ENCODE results near the gene CORO1C.
"Not testable (repeated sequence)": the region's sequence is repeated elsewhere in the genome, so short reads cannot be mapped to it uniquely, and the experiment has no call there.

CORO1C gene

DNA sequence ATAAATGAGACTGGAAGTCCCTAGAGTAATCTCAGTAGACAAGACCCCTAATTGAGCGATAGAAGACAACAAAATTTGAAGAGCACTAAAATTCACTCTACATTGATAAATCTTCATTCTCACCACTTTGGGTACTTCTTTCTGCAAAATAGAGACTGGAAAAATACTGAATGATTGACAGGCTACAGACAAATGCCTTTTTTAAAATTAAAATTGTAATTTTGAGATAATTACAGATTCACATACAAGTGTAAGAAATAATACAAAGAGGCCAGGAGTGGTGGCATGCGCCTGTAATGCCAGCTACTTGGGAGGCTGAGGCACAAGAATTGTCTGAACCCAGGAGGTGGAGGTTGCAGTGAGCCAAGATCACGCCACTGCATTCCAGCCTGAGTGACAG is 4.5 kb upstream of the CORO1C start:
- Mint-ChIP-seq H3K36me3 (ENCODE audit: low read depth) (no peaks in the 10 kb centered on the region), H3K27ac (no peak overlapping the region), H3K9me3 (no peaks in the 10 kb centered on the region), H3K4me3 (no peak overlapping the region), H3K27me3 (no peaks in the 10 kb centered on the region), H3K4me1 (ENCODE audit: low read depth) (peaks cover 17% of the 10 kb centered on the region)

DNA sequence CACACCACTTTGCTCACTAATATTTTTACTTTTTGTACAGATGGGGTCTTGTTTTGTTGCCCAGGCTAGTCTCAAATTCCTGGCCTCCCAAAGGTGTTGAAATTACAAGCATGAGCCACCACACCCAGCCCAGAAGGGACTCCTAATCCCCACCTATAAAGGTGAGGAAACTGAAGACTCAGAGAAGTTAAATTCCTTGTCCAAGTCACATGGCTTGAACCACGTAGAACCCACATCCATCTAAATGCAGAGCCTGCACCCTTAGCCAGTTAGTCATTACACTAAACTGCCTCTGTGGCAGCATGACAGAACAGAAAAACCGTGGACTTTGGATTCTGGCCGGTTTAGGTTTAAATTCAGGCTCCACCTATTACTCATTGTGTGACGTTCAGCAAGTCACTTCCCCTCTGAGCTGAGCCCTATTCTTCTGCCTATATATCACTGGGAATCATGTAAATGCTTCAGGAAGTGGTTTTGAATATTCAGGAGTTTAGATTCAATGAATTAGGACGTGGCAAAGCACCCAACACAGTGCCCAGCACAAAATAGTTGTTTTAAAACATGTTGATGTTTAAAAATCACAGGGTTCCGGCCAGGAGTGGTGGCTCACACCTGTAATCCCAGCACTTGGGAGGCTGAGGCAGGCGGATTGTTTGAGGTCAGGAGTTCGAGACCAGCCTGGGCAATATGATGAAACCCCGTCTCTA is 3.0 kb upstream of the CORO1C start:
- Mint-ChIP-seq H3K27me3 (no peaks in the 10 kb centered on the region), H3K27ac (peak overlapping the region; percentile 11), H3K9me3 (no peaks in the 10 kb centered on the region), H3K4me1 (ENCODE audit: low read depth) (peaks cover 28% of the 10 kb centered on the region), H3K4me3 (no peak overlapping the region), H3K36me3 (ENCODE audit: low read depth) (no peaks in the 10 kb centered on the region)

DNA sequence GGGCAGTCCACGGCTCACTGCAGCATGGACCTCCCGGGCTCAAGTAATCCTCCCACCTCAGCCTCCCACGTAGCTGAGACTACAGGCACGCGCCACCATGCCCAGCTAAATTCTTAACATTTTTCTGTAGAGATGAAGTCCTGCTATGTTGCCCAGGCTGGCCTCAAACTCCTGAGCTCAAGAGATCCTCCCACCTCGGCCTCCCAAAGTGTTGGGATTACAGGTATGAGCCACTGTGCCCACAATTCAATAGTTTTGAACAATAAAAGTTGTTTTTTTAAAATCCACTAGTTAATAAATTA is 1.9 kb upstream of the CORO1C start:
- H3K9me3 Mint-ChIP-seq; H3K27me3 Mint-ChIP-seq; H3K27ac Mint-ChIP-seq; H3K4me3 Mint-ChIP-seq; H3K36me3 Mint-ChIP-seq (ENCODE audit: low read depth): not testable (repeated sequence)
- H3K4me1 Mint-ChIP-seq (ENCODE audit: low read depth): peaks cover 40% of the 10 kb centered on the region

DNA sequence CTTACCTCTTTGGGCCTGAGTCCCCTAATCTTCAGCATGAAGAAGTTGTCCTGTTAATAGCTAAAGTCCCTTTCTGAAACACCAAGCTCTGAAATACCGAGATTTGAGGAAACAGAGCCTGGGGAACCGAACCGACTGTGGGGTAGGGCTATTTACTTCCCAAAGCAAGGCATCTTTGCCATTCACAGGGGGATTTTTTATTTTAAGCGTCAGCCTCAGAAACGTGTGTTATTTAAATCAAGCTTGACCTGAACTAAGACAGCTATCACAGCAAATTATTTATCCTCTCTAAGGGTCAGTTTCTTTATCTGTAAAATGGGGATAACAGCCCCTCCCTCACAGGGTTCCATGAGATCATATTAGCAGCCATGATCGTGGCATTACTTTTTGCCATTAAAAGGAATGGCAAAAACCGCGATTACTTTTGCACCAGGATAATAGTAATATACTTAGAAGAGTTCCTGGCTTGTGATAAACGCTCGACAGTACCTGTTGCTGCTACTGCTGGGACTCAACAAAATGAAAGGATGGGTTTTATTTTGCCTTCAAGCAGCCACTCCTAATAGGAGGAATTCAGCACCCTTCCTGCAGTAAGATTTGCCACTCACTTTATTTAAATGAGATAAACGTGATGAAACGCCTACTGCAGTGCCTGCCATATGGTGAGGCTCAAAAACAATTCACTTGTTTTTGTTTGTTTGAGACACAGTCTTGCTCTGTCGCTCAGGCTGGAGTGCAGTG is 1.3 kb upstream of the CORO1C start:
- H3K27ac Mint-ChIP-seq: no peak overlapping the region
- H3K9me3 Mint-ChIP-seq: no peaks in the 10 kb centered on the region
- no peaks in the 10 kb centered on the region for H3K27me3 Mint-ChIP-seq
- peaks cover 45% of the 10 kb centered on the region for H3K4me1 Mint-ChIP-seq (ENCODE audit: low read depth)
- no peak overlapping the region for H3K4me3 Mint-ChIP-seq
- H3K36me3 Mint-ChIP-seq (ENCODE audit: low read depth): peaks cover 5% of the 10 kb centered on the region

DNA sequence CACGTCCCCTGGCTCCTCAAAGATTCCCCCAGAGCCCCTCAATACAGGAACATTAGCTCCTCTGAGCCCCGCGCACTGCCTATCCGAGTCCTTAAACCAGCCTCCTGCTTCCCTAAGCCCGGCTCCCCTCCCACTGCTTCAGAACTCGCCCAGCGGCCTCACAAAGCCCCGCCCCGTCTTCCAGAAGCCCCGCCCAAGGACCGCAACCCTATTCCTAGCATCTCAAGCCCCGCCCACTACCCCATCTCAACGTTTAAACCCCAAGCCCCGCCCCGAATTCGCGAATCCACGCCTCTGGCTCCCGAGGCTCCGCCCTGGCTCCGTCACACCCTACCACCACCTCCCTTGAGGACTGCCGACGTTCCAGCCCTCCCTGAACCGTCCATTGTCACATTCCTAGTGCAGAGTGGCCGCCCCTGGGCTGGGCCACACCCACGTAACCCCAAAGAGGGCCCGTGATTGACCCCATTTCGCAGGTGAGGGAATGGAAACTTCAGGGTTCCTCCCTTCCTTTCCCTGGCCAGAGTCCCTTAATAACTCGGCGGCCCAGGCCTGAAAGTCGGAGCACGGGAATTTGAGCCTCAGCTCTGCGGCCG is 646 bp upstream of the CORO1C start:
- peak overlapping the region; percentile 88 for H3K4me3 Mint-ChIP-seq
- H3K4me1 Mint-ChIP-seq (ENCODE audit: low read depth): peaks cover 49% of the 10 kb centered on the region
- H3K9me3 Mint-ChIP-seq: no peaks in the 10 kb centered on the region
- H3K27ac Mint-ChIP-seq: peak overlapping the region; percentile 91
- H3K36me3 Mint-ChIP-seq (ENCODE audit: low read depth): peaks cover 5% of the 10 kb centered on the region
- no peaks in the 10 kb centered on the region for H3K27me3 Mint-ChIP-seq

DNA sequence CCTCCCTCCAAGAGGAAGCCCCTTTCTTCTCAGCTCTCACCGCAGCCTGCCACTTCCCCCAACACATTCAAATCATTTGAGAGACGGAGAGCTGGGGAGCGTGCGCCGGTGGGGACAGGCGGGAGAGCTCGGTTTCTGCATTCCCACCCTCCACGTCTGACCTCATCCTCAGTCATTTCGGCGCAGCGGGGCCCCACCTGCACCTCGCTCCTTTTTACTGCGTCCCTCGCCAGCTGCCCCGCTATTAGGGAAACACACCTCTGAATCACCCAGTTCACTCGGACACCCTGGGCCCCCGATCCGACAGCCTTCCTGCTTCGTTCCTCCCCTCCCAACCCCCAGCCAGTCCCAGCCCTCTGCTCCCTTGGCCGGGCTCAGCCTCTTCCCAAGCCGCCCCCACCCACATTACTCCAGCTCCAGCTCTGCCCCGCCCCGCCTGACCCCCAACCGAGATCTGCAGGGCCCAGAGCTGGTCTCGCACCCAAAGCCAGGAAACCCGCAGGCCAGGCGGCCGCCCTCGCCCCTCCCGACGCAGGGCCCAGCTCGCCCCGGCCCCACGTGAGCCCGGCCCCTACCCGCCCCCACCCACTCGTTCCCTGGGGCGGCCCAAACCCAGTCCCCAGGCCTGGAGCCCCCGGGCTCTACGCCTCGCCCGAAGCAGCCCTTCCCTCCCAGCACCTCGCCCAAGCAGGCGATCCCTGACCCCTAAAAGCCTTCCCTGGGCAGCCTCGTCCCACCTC is 783 bp downstream of the CORO1C start:
- Mint-ChIP-seq H3K27ac (peak overlapping the region; percentile 87), H3K4me1 (ENCODE audit: low read depth) (peaks cover 49% of the 10 kb centered on the region), H3K27me3 (no peaks in the 10 kb centered on the region), H3K4me3 (peak overlapping the region; percentile 88), H3K9me3 (no peaks in the 10 kb centered on the region), H3K36me3 (ENCODE audit: low read depth) (peaks cover 5% of the 10 kb centered on the region)

DNA sequence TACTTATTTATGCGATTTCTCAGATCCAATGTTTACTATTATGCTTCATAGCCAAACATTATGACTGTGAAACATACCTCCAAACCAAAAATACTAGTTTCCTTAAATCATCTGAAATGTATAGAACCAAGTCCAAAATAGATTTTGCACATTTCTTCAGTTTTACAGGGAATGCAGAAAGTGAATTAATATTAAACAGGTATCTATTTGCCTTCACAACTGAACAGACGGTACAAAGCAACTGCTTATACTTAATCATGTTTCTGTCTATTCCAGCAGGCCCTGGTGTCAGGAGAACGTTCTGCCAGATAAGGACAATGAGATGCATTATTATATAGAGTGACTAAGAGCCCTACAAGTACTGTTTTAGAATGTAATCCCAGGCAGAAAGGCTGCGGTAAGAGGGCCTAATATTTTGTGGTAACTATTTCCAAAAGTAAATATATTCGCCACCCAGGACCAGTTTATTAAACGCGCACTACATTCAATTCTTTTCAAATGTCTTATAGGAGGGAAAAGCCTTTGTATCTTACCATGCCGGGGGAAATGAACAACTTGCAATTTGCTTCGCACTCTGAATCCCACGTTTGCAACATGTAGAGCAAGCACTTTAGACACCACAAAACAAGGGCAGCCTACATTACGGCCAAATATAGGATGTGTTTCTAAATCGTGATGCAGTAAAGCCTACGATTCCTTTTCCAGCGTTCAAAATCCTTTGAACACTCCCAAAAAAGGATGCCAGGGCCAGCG is 1.5 kb downstream of the CORO1C start:
- Mint-ChIP-seq H3K9me3 (no peaks in the 10 kb centered on the region), H3K4me1 (ENCODE audit: low read depth) (peaks cover 57% of the 10 kb centered on the region), H3K27me3 (no peaks in the 10 kb centered on the region), H3K27ac (peak overlapping the region; percentile 87), H3K36me3 (ENCODE audit: low read depth) (peaks cover 5% of the 10 kb centered on the region), H3K4me3 (peak overlapping the region; percentile 88)

DNA sequence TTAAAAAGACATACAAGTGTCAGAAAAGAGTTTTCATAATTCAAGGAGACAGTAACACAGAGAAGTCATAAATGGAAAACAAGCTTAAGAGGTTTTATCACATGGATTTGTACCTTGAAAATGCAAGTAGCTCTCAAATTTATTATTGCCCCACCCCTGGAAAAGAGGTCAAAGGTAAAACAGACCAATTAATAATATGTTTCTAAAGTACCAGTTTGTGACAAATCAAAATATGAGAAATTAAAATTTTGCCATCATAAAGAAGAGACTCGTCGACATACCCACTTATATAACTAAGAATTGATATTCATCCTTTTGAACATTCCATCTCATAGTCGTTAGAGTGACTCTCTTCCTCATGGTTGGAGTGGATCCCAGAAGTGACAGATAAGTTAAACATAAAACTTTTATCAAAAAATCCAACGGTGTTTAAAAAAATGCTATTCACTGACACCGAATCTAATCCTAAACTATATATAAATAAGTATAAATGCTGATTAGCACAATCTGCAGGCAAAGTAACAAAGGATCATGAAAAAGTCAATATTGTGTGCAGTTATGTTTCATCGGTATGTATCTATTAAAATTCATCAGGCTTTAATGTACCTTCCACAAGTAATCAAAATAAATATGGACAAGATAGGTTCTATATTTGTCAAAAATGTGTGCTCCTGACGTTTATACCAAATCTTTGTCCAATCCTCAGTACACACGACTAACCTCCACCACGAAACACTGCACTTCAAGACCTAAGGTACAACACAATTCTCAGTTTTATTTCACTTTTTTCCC is 2.3 kb downstream of the CORO1C start:
- Mint-ChIP-seq H3K4me3 (no peak overlapping the region), H3K9me3 (no peaks in the 10 kb centered on the region), H3K27ac (no peak overlapping the region), H3K27me3 (no peaks in the 10 kb centered on the region), H3K4me1 (ENCODE audit: low read depth) (peaks cover 59% of the 10 kb centered on the region), H3K36me3 (ENCODE audit: low read depth) (peaks cover 5% of the 10 kb centered on the region)

DNA sequence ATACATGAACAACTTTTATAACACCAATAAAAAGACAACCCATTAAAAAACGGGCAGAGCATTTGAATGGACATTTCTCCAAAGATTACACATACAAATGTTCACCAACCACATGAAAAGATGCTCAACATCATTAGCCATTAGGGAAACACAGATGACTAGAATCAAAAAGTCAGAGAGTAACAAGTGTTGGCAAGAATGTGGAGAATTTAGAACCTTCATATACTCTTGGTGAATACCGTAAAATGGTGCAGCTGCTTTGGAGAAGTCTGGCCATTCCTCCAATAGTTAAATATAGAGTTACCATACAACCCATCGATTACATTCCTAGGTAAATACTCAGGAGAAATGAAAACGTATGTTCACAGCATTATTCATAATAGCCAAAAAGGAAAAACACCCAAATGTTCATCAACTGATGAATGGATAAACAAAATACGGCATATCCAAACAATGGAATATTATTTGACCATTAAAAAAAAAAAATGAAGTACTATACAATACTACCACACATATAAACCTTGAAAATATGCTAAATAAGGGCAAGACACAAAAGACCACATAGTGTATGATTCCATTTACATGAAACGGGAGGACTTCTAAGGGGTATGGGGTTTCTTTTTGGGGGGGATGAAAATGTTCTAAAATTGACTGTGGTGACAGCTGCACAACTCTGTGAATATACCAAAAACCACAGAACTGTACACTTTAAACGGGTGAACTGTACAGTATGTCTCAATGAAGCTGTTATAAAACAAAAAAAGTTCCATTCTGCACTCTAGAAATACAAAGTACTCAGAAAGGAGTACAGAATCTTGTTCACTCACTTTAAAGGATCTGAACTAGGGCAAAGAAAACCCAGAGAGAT is 3.2 kb downstream of the CORO1C start:
- no peaks in the 10 kb centered on the region for H3K27me3 Mint-ChIP-seq
- H3K27ac Mint-ChIP-seq: no peak overlapping the region
- H3K36me3 Mint-ChIP-seq (ENCODE audit: low read depth): peaks cover 5% of the 10 kb centered on the region
- peaks cover 64% of the 10 kb centered on the region for H3K4me1 Mint-ChIP-seq (ENCODE audit: low read depth)
- H3K9me3 Mint-ChIP-seq: no peaks in the 10 kb centered on the region
- no peak overlapping the region for H3K4me3 Mint-ChIP-seq

DNA sequence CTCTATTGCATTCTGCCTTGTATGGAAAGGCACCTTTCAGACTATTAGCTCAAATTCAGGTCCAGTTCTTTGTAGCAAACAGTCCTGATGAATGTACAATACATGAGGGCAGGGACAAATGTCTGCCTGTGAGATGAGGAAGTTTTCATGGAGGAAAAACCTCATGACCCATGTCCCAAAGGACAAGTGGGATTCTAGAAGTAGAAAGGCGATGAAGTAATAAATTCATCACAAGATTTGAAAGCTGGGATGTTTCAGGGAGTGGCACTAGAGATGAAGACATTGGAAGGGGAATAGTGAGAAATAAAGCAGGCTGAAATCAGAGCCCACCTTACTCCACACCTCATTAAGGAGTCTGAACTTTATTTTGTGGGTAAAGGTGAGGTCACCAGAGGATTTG is 4.2 kb downstream of the CORO1C start:
- Mint-ChIP-seq H3K27me3 (no peaks in the 10 kb centered on the region), H3K27ac (no peak overlapping the region), H3K4me3 (no peak overlapping the region), H3K36me3 (ENCODE audit: low read depth) (peaks cover 5% of the 10 kb centered on the region), H3K9me3 (no peaks in the 10 kb centered on the region), H3K4me1 (ENCODE audit: low read depth) (peaks cover 71% of the 10 kb centered on the region)

DNA sequence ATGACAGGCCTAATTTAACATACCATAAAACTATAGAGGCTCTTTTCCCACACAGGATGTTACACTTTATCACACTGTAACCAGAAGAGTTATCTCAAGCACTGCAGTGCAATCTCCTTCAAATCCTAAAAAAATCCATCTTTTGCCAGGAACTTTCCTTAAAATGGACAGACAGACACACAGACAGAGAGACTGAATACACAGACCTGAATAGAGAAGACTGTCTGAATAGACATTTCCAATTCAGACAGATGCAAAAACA is 6.5 kb downstream of the CORO1C start:
- H3K27ac Mint-ChIP-seq: peak overlapping the region; percentile 33
- no peaks in the 10 kb centered on the region for H3K9me3 Mint-ChIP-seq
- H3K36me3 Mint-ChIP-seq (ENCODE audit: low read depth): peaks cover 5% of the 10 kb centered on the region
- no peak overlapping the region for H3K4me3 Mint-ChIP-seq
- H3K27me3 Mint-ChIP-seq: no peaks in the 10 kb centered on the region
- peaks cover 71% of the 10 kb centered on the region for H3K4me1 Mint-ChIP-seq (ENCODE audit: low read depth)

DNA sequence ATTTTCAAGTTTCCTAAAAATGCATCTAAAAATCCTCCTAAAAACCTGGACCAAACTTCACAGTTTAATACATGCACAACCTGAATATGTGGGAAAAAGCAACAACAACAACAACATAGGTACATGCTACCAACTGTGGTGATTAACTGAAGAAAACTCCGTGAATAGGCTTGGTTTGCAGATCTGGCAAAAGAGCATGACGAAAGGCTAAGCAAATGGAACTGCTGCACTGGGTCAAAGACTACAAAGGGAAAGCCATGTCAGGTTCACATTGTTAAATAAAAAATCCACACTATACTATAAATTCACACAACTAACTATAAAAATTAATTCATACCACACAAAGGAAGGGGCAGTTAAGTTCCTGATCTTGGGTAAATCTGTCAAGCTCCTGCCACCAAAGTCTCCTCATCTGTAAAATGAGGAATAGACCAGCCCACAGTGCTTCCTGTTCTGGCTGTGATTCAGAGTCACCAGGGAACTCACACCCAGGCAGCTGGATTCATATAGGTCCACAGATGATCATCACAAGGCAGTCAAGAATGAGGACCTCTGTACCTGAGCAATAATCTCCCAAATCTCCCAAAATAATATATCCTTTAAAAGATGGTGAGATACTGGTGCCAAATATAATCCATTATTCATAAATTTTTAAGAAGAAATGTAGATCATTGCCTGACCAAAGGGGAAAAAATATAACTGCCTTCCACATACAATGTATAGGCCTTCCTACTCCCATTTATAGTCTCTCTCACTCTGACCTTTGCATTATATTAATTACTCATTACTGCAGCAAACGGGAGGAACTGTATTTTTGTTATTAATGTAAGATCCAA is 7.0 kb downstream of the CORO1C start:
- no peaks in the 10 kb centered on the region for H3K27me3 Mint-ChIP-seq
- peaks cover 65% of the 10 kb centered on the region for H3K4me1 Mint-ChIP-seq (ENCODE audit: low read depth)
- H3K9me3 Mint-ChIP-seq: no peaks in the 10 kb centered on the region
- peak overlapping the region; percentile 66 for H3K27ac Mint-ChIP-seq
- H3K4me3 Mint-ChIP-seq: peak overlapping the region; percentile 18
- H3K36me3 Mint-ChIP-seq (ENCODE audit: low read depth): peaks cover 5% of the 10 kb centered on the region
